HG02938 (cell line): Measurements from ENCODE around the gene FCN3.

Source experiments
- ATAC-seq: cut with Tn5 transposase; IDR thresholded peaks from one replicate; pipeline ENCODE4 v1.9.1; 2021; ENCODE audit warnings: mild to moderate bottlenecking, moderate library complexity; ENCODE audit not compliant: unreplicated experiment

The FCN3 gene

DNA sequence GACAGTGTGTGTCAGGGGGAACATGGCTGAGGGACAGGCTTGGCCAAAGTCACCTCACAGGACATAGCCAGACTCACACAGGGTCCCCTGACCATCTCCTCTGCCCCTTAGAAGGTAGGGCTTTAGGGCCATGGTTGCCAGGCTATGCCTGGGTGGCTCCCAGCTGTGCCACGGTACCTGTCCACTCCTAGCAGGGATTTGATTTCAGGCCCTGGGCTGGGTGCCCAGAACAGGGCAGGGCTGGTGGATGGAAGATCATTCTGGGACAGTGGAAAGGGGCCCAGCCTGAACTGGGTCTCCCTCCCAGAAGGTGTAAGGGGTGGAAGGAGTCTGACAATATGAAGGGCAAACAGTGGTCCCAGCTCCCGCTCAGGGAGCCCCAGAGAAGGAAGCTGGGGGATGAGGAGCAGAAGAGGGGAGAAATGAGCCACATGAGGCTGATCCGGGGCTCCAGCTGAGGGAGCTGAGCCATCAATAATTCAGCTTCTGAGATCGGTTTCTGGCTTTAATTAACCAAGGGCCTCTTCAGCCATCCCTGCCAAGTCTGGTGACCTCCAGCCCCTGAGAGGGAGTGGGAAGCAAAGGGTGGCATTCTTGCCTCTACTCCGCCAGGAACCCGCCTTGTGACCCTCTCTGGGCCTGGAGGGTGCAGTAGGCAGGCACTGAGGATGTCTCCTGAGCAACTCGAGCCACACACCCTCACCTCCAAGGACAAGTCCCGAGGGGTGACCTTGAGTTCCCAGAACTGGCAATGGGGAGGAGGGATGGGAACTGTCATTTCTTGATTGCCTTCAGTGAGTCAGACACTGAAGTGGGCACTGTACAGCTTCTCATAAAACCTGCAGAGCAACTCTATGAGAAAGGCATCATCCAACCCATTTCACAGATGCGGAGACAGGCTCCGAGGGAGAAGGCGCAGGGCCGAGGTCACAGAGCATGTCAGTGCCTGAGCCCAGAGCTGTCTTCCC lies 6.4 kb upstream of the FCN3 start:
- ATAC-seq: no peak

GRCh38 chr1:27380224-27380623 lies 5.6 kb upstream of the FCN3 start:
- ATAC-seq: no peak

GRCh38 chr1:27379564-27380122 lies 5.0 kb upstream of the FCN3 start:
- ATAC-seq: no peak

DNA sequence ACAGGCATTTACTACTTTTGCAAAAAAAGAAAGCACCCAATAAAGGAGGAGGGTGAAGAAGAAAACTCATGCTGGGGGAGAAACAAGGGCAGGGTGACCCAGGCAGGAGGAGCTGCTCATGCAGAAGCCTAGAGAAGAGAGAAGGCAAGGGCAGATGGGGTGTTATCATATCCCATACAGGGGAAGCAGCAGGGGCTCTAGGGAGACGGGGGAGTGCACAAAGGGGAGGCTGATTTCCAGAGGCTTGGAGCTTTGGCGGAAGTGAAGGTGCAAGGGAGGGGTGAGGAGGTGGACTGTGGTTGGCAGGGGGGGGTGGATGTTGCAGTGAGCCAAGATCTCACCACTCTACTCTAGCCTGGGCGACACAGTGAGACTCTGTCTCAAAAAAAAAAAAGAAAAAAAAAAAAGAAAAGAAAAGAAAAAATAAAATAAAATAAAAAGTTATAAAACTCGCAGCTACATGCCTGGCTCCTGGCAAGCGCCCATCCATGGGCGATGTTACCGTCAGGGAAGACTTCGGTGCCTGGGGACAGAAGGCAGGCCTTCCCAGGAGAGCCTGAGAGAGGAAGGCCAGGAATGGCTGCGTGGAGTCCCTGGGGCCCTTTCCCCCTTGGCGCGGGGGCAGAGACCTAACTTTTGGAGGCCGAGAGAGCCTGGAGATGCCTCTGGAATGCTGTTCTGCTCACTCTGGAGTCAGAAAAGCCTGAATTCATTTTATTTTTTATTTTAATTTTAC lies 3.3 kb upstream of the FCN3 start:
- no peak for ATAC-seq

- ATAC-seq: no peak
Observed at GRCh38 chr1:27372808-27373690, 1.6 kb downstream of the FCN3 start.

DNA sequence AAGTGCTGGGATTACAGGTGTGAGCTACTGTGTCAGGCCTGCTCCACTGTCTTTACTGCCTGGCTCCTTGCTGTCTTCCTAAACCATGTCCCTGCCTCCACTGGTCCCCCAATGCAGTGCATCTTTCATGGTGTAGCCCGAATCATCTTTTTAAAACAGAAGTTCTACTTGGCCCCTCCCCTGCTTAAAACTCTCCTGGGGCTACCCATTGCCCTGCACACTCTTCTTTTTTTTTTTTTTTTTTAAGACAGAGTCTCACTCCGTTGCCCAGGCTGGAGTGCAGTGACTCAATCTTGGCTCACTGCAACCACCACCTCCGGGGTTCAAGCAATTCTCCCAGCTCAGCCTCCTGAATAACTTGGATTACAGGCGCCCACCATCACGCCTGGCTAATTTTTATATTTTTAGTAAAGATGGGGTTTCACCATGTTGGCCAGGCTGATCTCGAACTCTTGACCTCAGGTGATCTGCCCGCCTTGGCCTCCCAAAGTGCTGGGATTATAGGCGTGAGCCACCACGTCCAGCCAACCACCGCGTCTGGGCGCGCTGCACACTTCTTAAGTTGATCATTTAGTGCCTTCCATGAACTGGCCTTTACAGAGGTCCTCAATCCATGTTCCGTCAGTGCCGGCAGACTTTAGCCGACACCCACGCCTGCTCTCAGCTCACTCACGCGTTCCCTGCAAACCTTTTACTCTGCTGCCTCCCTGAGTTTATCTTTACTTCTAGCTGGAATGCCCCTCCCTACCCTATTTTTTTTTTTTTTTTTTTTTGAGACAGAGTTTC lies 2.4 kb downstream of the FCN3 start:
- ATAC-seq: no peak

DNA sequence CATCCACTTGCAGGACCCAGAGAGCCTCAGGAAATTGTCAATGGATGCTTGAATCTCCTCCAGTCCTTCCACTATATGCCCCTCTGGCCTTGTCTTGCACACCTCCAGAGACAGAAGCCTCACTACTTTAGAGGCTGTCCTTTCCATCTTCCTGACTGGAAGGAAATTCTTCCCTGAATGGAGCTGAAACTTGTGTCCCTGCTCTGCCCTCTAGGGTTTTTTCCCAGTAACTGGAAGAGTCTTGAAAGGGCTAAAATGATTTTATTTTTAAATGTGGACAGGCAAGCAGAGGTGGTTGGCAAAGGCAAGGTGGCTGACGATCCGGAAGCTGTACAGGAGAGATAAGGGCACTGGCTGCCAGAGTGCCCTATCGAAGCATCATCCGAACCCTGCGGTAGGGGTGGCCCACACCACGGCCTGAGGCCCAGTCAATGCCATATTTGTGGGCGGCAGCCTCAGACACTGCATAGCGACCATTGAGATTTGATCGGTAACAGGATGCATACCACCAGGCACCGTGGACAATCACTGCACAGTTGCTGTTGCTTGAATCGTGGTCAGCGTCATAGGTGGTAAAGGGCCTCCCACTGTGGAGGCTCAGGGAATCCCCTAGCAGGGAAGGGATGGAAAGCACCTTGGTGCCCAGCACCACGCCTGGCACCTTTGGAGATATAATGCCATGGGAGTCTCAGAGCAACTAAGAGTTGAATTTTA lies 5.6 kb downstream of the FCN3 start:
- no peak for ATAC-seq

DNA sequence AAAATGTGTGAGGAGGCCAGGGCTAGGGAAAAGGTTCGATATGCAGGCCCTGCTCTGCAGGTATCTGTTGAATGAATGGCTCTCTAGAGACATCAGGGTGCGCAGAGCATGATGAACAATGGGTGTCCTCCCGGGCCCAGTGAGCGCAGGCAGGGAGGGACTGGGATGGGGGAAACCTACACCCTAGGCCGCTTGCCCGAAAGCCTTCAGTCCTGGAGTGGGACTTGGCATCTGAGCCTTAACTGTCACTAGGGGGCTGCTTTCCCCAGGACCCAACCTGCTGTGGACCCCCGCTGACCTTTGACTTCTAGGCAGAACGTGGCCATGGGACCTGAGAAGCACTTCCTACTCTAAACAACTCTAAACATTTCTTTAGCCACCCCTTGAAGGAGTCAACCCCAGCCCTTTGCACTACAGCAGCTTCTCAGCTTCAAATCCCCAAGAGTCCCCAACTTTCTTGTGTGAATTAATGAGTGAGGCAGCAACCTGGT lies 7.4 kb downstream of the FCN3 start:
- ATAC-seq: no peak

DNA sequence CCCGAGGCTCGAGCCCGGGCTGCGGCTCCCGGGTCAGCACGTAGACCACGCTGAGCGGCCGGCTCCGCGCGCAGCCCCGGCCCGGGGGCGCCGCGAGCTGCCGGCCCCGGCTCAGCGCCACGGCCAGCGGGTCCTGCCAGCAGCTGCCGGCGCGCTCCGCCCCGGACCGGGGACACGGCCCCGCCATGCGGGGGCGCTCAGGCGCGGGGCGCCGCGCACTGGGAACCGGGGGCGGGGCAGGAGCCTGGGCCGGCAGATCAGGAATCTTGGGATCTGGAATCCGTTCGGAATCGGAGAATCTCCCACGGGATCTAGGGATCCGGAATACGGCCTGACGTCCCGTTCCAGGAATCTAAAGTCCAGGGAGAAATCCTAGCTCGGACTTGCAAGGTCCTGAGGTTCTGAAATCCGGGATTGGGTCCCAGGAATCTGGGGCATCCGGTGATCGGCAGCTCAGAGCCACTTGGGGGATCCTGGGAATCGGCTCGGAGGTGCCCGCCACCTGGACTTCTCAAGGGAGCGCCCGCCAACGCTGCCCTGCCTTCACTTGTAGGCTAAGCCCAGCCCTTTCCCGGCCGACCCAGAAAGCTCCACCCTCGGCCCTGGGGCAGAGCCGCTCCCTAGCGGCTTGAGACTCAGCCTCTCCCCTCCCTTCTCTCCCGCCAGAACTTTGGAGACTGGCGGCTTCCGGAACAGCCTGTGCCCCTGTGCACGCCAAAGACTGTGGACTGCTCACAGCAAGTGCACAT lies 8.0 kb downstream of the FCN3 start, which contains the start of gene MAP3K6:
Gene MAP3K6, minus strand, starts transcription at position 551 of the 749 bp plus-strand sequence. Its CDS starts 364 bp downstream, at position 187.
- no peak for ATAC-seq

DNA sequence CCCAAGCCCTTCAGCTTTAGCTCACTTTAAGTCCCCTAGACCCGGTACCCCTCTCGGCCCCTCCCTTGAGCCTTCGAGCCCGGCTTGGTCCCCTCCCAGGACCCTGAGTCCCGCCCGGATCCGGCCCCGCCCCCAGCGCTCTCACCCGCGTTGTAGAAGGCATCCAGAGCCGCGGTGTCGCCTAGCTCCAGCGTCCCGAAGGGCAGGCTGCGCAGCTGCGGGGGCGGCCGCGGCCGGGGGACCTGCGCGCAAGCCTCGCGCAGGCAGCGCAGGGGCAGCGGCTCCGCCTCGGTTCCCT lies 8.6 kb downstream of the FCN3 start:
- no peak for ATAC-seq

DNA sequence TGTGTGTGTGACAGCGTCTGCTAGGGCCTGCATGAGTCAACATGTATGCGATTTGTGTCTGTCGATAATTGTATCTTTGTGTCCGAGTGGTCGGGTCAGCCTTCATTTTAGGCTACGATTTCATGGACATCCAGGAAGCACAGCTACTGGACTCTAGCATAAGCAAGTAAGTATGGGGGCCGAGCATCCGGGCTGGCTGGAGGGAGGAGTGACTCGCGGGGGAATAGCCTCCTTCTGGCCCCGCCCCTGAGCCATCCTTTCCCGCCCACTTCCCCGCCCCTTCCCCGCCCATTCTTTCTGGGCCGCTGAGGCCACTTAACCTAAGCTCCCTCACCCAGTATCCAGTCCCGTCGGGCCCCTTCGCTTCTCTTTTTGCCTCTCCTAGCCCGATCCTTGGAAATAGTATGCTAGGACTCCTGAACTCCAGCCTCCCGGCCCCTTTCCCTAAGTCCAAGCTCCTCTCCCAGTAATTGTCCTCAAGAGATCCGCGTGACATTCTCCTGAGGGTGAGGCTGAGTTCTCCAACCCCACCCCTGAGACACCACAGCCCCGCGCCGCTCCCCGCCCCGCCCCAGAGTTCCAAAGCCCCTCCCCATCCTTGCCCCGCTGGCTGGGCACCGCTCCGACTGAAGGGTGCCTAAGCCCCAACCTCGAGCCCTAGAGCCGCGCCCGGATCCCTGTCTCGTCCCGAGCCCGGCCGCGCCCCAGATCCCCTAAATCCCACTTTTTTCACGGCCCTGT lies 9.1 kb downstream of the FCN3 start:
- no peak for ATAC-seq

- ATAC-seq: no peak
Observed at GRCh38 chr1:27364696-27365371, 9.8 kb downstream of the FCN3 start.

DNA sequence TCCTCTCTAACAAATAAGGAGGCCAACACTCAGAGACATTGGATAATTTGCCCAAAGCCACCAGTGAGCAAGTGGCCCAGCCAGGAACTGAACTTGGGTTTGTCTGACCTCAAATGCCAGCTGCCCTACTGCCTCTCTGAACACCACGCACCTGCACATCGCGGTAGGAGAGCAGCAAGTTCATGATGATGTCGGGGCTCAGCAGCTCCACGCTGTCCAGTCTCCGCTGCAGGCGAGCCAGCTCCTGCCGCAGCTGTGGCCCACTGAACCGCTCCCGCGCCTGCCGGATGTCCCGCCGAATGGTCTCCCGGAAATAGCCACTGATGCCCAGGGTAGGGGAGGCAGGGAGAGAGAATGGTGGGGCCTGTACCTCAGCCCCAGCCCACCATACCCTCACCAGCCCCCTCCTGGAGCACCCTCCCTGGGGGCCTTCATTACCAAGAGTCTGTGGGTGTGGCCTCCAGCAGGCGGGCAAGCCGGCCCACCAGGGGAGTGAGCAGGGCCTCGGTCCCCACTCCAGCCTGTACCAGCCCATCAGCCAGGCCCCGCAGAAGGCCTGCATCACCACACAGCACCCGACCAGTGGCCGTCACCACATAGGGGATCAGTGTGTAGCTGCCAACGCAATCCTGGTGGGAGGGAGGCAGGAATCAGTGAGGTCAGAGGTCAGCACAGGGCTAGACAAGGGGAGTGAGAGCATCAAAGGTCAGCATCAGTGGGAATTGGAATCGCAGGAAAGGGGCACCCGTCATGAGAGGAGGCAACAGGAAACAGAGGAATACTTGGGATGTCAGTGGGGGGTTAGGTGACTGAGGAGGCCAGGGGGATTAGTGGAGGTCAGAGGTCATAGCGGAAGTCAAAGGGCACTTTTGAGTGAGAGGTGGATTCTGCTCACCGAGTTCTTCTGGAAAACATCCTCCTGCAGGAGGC lies 10.6 kb downstream of the FCN3 start:
- no peak for ATAC-seq

GRCh38 chr1:27361553-27361952 lies 13.1 kb downstream of the FCN3 start:
- ATAC-seq: no peak

DNA sequence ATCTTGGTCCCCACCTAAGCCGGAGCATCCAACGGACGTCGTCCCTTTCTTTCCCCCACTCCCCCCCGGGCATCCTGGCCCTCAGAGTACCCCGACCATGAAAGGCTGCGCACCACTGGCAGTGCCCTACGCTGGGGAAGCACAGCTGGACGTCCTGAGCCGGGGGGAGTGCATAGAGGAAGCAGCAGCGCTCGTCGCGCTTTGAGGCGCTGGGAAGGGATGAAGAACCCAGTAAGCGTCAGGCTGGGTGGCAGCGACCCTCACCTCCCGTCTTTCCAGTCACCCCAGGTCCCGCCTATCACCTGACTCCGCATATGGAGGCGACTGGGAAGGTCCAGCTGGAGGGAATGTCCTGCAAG lies 13.6 kb downstream of the FCN3 start:
- no peak for ATAC-seq
